SK-N-SH (cell line): ENCODE measurements around the gene CCDC197. TPM values are rescaled to one million over a fixed set of nuclear protein-coding genes. Genes with fewer than 3 reads are reported as not detected.

ENCODE experiments used
- CTCF ChIA-PET: fragments of 300-600, 350-600 bp; formaldehyde crosslinking; extraction: SDS; loops from one replicate; lab custom pipeline; 2021; lab: Yijun Ruan, JAX
- POLR2A ChIA-PET: fragments of 350-600 bp; sonication (Branson Sonifier 250); formaldehyde crosslinking; extraction: SDS; loops from one replicate; lab custom pipeline; 2020; ENCODE audit warnings: antibody characterized with exemption, inconsistent platforms; lab: Yijun Ruan, JAX
- DNase-seq: peaks from one replicate; pipeline ENCODE4 v3.0.0; 2012
- H2AFZ ChIP-seq: fragments of 200-600 bp; sonication (generic); 2 replicates; pipeline ENCODE4 v1.8.1; 2016; ENCODE audit warnings: antibody characterized with exemption, mild to moderate bottlenecking, low read depth
- H3F3A ChIP-seq: fragments of 200-600 bp; sonication (generic); replicated peaks from 2 replicates; pipeline ENCODE3; 2016; ENCODE audit warnings: antibody characterized with exemption, mild to moderate bottlenecking; ENCODE audit not compliant: insufficient read depth
- H3K27ac ChIP-seq, 2 experiments: fragments of 200-500 bp in 1 of 2; fragments of 200-600 bp in 1 of 2; sonication (Bioruptor generic) in 1 of 2; sonication (generic), shearing (Covaris generic) in 1 of 2; 2 replicates each; pipeline versions ENCODE4 v1.5.1 to v1.6.1; 2014 to 2016; ENCODE audit warnings: low read depth in 2 of 2, inconsistent platforms in 1 of 2, low read length in 1 of 2, mild to moderate bottlenecking in 1 of 2, mixed read lengths in 1 of 2
- H3K27me3 ChIP-seq: fragments of 200-600 bp; sonication (generic), shearing (Covaris generic); 2 replicates; pipeline ENCODE4 v1.6.1; 2016; ENCODE audit warnings: mixed run types; ENCODE audit not compliant: insufficient read depth
- H3K36me3 ChIP-seq, 2 experiments: fragments of 200-500 bp in 1 of 2; fragments of 200-600 bp in 1 of 2; sonication (Bioruptor generic) in 1 of 2; sonication (generic) in 1 of 2; replicated peaks in 1 of 2; 2 replicates each; pipeline versions ENCODE3 to v1.5.1; 2014 to 2016; ENCODE audit warnings: low read length in 1 of 2, mild to moderate bottlenecking in 1 of 2; ENCODE audit not compliant: insufficient read depth in 2 of 2, control insufficient read depth in 1 of 2
- H3K4me1 ChIP-seq, 2 experiments: fragments of 200-500 bp in 1 of 2; fragments of 200-600 bp in 1 of 2; sonication (Bioruptor generic) in 1 of 2; sonication (generic), shearing (Covaris generic) in 1 of 2; 2 replicates each; pipeline versions ENCODE4 v1.5.1 to v1.6.1; 2014 to 2016; ENCODE audit warnings: low read depth in 1 of 2, low read length in 1 of 2, mixed run types in 1 of 2; ENCODE audit not compliant: insufficient read depth in 2 of 2, control insufficient read depth in 1 of 2
- H3K4me2 ChIP-seq: fragments of 200-600 bp; sonication (generic), shearing (Covaris generic); 2 replicates; pipeline ENCODE4 v1.6.1; 2017; ENCODE audit warnings: mixed run types
- H3K4me3 ChIP-seq, 2 experiments: fragments of 200-500 bp in 1 of 2; fragments of 200-600 bp in 1 of 2; sonication (Bioruptor generic) in 1 of 2; sonication (generic), shearing (Covaris generic) in 1 of 2; 2 replicates each; pipeline versions ENCODE4 v1.5.1 to v1.8.1; 2014 to 2016; ENCODE audit warnings: low read depth in 2 of 2, inconsistent platforms in 1 of 2, low read length in 1 of 2, mild to moderate bottlenecking in 1 of 2, mixed read lengths in 1 of 2, moderate library complexity in 1 of 2
- H3K79me2 ChIP-seq: fragments of 200-600 bp; sonication (generic); 2 replicates; pipeline ENCODE4 v1.8.1; 2017; ENCODE audit warnings: mild to moderate bottlenecking; ENCODE audit not compliant: insufficient read depth
- H3K9ac ChIP-seq: fragments of 200-600 bp; sonication (generic); 2 replicates; pipeline ENCODE4 v1.6.1; 2017; ENCODE audit warnings: mixed run types
- H3K9me2 ChIP-seq: fragments of 200-600 bp; sonication (generic); 2 replicates; pipeline ENCODE4 v1.6.1; 2017; ENCODE audit warnings: mixed run types
- H3K9me3 ChIP-seq: fragments of 200-600 bp; sonication (generic); 2 replicates; pipeline ENCODE4 v1.6.1; 2017; ENCODE audit warnings: mixed run types, mild to moderate bottlenecking, moderate library complexity
- H4K20me1 ChIP-seq: fragments of 200-600 bp; sonication (generic); 2 replicates; pipeline ENCODE4 v1.6.1; 2017; ENCODE audit warnings: mild to moderate bottlenecking, mixed run types; ENCODE audit not compliant: insufficient read depth
- CHD2 ChIP-seq: fragments of 150-350 bp; IDR thresholded peaks from 2 replicates; pipeline ENCODE4 v1.6.1; 2018; ENCODE audit warnings: low read length; ENCODE audit not compliant: partially characterized antibody
- CTCF ChIP-seq: fragments of 200-600 bp; sonication (generic); IDR thresholded peaks from 2 replicates; pipeline ENCODE4 v1.6.1; 2017; ENCODE audit warnings: antibody characterized with exemption, mild to moderate bottlenecking, moderate library complexity
- ELF1 ChIP-seq: IDR thresholded peaks from 2 replicates; pipeline ENCODE4 v1.4.0; 2012
- EZH2phosphoT487 ChIP-seq: fragments of 200-600 bp; sonication (generic); IDR thresholded peaks from 2 replicates; pipeline ENCODE4 v1.6.1; 2017; ENCODE audit warnings: low read depth, mixed run types, mild to moderate bottlenecking, antibody characterized with exemption, moderate library complexity, borderline replicate concordance
- FOXM1 ChIP-seq: IDR thresholded peaks from 2 replicates; pipeline ENCODE4 v1.4.0; 2012; ENCODE audit warnings: low read depth, mild to moderate bottlenecking
- GABPA ChIP-seq: IDR thresholded peaks from 2 replicates; pipeline ENCODE4 v1.4.0; 2012; ENCODE audit warnings: low read depth, mild to moderate bottlenecking
- GATA2 ChIP-seq: sonication (generic); formaldehyde crosslinking; IDR thresholded peaks from 2 replicates; pipeline ENCODE4 v1.5.0; 2020; ENCODE audit warnings: mild to moderate bottlenecking, missing genetic modification reagents
- JUND ChIP-seq: IDR thresholded peaks from 2 replicates; pipeline ENCODE4 v1.4.0; 2012
- MEF2A ChIP-seq: IDR thresholded peaks from 2 replicates; pipeline ENCODE4 v1.4.0; 2012; ENCODE audit warnings: low read depth, borderline replicate concordance
- NRF1 ChIP-seq: IDR thresholded peaks from 2 replicates; pipeline ENCODE4 v1.6.1; 2012; ENCODE audit warnings: low read depth, mild to moderate bottlenecking, low read length
- RXRA ChIP-seq: IDR thresholded peaks from 2 replicates; pipeline ENCODE4 v1.4.0; 2012; ENCODE audit warnings: low read depth, mild to moderate bottlenecking, borderline replicate concordance
- SMC3 ChIP-seq: IDR thresholded peaks from 2 replicates; pipeline ENCODE4 v1.6.1; 2012; ENCODE audit warnings: low read depth, low read length, improper control_type of control experiment
- TAF1 ChIP-seq: IDR thresholded peaks from 2 replicates; pipeline ENCODE4 v1.6.1; 2012; ENCODE audit warnings: low read depth, mild to moderate bottlenecking, low read length, moderate library complexity, borderline replicate concordance
- USF1 ChIP-seq: IDR thresholded peaks from 2 replicates; pipeline ENCODE4 v1.4.0; 2012; ENCODE audit warnings: low read depth, borderline replicate concordance
- USF2 ChIP-seq: fragments of 150-350 bp; IDR thresholded peaks from 2 replicates; pipeline ENCODE4 v1.6.1; 2017; ENCODE audit warnings: antibody characterized with exemption, low read length, low read depth, borderline replicate concordance
- YY1 ChIP-seq: IDR thresholded peaks from 2 replicates; pipeline ENCODE4 v1.4.0; 2012; ENCODE audit warnings: low read depth, mild to moderate bottlenecking
- WGBS: methylation state at CpG from one replicate; pipeline ENCODE4 v1.1.6; 2017; ENCODE audit warnings: low lambda C conversion rate; 5-methylcytosine and 5-hydroxymethylcytosine counted together
- polyA plus RNA-seq, 3 experiments: library from polyadenylated mRNA; depleted of rRNA; stranded (reverse); fragments of >200 nt; gene quantifications; 2 replicates each; pipeline ENCODE4 v1.2.3, GENCODE V29; 2012
- TF ChIP-seq, protein P1 (sequence below): IDR thresholded peaks from 2 replicates; pipeline ENCODE4; 2012

The CCDC197 gene
- polyA plus RNA-seq, 1 of the 3 experiments (the other 2 are of a cell fraction): not detected

DNA sequence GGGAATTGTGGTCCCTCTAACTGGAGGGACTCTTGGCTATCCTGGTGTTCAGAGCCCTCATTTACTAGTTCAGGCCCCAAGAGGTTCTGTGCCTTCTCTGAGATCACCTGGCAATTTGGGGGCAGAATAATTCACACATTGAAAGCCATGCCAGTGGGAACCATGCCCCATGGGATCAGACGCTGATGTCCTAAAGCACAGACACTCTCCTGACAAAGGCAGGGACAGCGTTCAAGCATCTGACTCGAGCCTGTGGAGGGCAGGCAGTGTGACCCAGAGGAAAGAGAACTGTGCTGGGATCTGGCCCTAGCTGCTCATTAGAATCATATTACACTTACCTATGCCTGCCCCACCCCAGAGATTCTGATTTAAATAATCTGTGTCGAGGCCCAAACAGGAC is 18.4 kb upstream of the CCDC197 start:
- TF ChIP-seq FOXM1 (no peak), JUND (no peak), MEF2A (no peak), EZH2phosphoT487 (no peak), CHD2 (no peak), RXRA (no peak), GATA2 (CRISPR knock-in tag) (no peak), USF1 (no peak), TAF1 (no peak), YY1 (no peak), NRF1 (no peak), ELF1 (no peak), SMC3 (no peak), USF2 (no peak), GABPA (no peak), CTCF (no peak)
- TF ChIP-seq, protein P1, sequence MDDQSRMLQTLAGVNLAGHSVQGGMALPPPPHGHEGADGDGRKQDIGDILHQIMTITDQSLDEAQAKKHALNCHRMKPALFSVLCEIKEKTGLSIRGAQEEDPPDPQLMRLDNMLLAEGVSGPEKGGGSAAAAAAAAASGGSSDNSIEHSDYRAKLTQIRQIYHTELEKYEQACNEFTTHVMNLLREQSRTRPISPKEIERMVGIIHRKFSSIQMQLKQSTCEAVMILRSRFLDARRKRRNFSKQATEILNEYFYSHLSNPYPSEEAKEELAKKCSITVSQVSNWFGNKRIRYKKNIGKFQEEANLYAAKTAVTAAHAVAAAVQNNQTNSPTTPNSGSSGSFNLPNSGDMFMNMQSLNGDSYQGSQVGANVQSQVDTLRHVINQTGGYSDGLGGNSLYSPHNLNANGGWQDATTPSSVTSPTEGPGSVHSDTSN: no peak
- TF ChIP-seq, all 33 proteins: peak for 0
- H3K27ac ChIP-seq: no peak overlapping the region
- H3K4me2 ChIP-seq: no peak overlapping the region
- no peaks in the 10 kb centered on the region for H3K36me3 ChIP-seq
- peaks cover 0 to 3% of the 10 kb centered on the region in 2 experiments; a peak in 1 of 4 replicates for H3K4me1 ChIP-seq
- POLR2A ChIA-PET: no interaction called here
- DNase-seq: no peak
- no peaks in the 10 kb centered on the region for H3K27me3 ChIP-seq
- H3K9ac ChIP-seq: no peak overlapping the region
- WGBS: 70% methylated on average over 4 of the region's 4 CpGs
- H3K4me3 ChIP-seq: no peak overlapping the region
- H3K79me2 ChIP-seq: no peaks in the 10 kb centered on the region
- no peak overlapping the region for H2AFZ ChIP-seq
- H3F3A ChIP-seq: no peaks in the 10 kb centered on the region
- no peaks in the 10 kb centered on the region for H3K9me3 ChIP-seq
- CTCF ChIA-PET: interaction anchor here (0.6 to 2.3 kb wide), 3 partner anchors 39 to 395 kb away, joined by 4 to 9 read pairs (median 4); no protein-coding TSS in a partner anchor
- no peaks in the 10 kb centered on the region for H4K20me1 ChIP-seq
- H3K9me2 ChIP-seq: no peaks in the 10 kb centered on the region
